HG02884 (cell line): ENCODE measurements around the gene LACRT.
A peak's percentile ranks its signal among the peaks of the same experiment; 100 is the strongest.
"Not testable (repeated sequence)": the region's sequence is repeated elsewhere in the genome, so short reads cannot be mapped to it uniquely, and the experiment has no call there.

Experiments used
- ATAC-seq: cut with Tn5 transposase; IDR thresholded peaks from one replicate; pipeline ENCODE4 v1.9.1; 2021; ENCODE audit warnings: mild to moderate bottlenecking, moderate library complexity; ENCODE audit not compliant: unreplicated experiment

The LACRT gene

GRCh38 chr12:54634795-54635194, at the start of gene LACRT:
LACRT (minus strand) TSS chr12:54634895; CDS start chr12:54634841, 54 bp downstream.
- ATAC-seq: no peak

GRCh38 chr12:54683398-54683797, 48.7 kb upstream of the LACRT start:
- ATAC-seq: no peak

GRCh38 chr12:54682674-54683073, 48.0 kb upstream of the LACRT start:
- ATAC-seq: no peak

- ATAC-seq: peak; percentile 85
Observed at GRCh38 chr12:54680374-54680773, 45.7 kb upstream of the LACRT start.

GRCh38 chr12:54678131-54678530, 43.4 kb upstream of the LACRT start:
- ATAC-seq: no peak

GRCh38 chr12:54667945-54668344, 33.2 kb upstream of the LACRT start:
- no peak for ATAC-seq

- ATAC-seq: no peak
Observed at GRCh38 chr12:54666008-54666407, 31.3 kb upstream of the LACRT start.

- ATAC-seq: not testable (repeated sequence)
Observed at GRCh38 chr12:54665022-54665635, 30.4 kb upstream of the LACRT start.

- no peak for ATAC-seq
Observed at GRCh38 chr12:54663603-54664002, 28.9 kb upstream of the LACRT start.

GRCh38 chr12:54662026-54662425, 27.3 kb upstream of the LACRT start:
- no peak for ATAC-seq

GRCh38 chr12:54661048-54661447, 26.4 kb upstream of the LACRT start:
- ATAC-seq: no peak

- no peak for ATAC-seq
Observed at GRCh38 chr12:54660320-54660962, 25.7 kb upstream of the LACRT start.

- peak; percentile 79 for ATAC-seq
Observed at GRCh38 chr12:54658306-54659264, 23.9 kb upstream of the LACRT start.

- no peak for ATAC-seq
Observed at GRCh38 chr12:54657105-54657607, 22.5 kb upstream of the LACRT start.

GRCh38 chr12:54654926-54655325, 20.2 kb upstream of the LACRT start:
- no peak for ATAC-seq

- no peak for ATAC-seq
Observed at GRCh38 chr12:54653025-54653424, 18.3 kb upstream of the LACRT start.

- no peak for ATAC-seq
Observed at GRCh38 chr12:54650889-54651288, 16.2 kb upstream of the LACRT start.

- ATAC-seq: no peak
Observed at GRCh38 chr12:54650409-54650808, 15.7 kb upstream of the LACRT start.

GRCh38 chr12:54649825-54650224, 15.1 kb upstream of the LACRT start:
- ATAC-seq: no peak

- no peak for ATAC-seq
Observed at GRCh38 chr12:54648265-54648664, 13.6 kb upstream of the LACRT start, which contains the start of gene DCD. DCD (minus strand) TSS chr12:54648365; CDS start chr12:54648303, 62 bp downstream.

GRCh38 chr12:54641554-54641953, 6.9 kb upstream of the LACRT start:
- ATAC-seq: no peak
